WERI-Rb-1 (cell line): ENCODE results near the gene KIF3B.

Source experiments
- DNase-seq: peaks from one replicate; pipeline ENCODE4 v3.0.0-alpha.2; 2020
- H3K27ac ChIP-seq: fragments of 250-450 bp; sonication (Bioruptor Pico); 2 replicates; pipeline ENCODE4 v1.5.1; 2020; ENCODE audit warnings: mild to moderate bottlenecking, moderate library complexity
- H3K27me3 ChIP-seq: fragments of 250-450 bp; sonication (Bioruptor Pico); 2 replicates; pipeline ENCODE4 v1.5.1; 2021; ENCODE audit warnings: mild to moderate bottlenecking, low read depth, moderate library complexity; ENCODE audit not compliant: insufficient read depth, severe bottlenecking
- H3K36me3 ChIP-seq: fragments of 250-450 bp; sonication (Bioruptor Pico); 2 replicates; pipeline ENCODE4 v1.5.1; 2020; ENCODE audit warnings: mild to moderate bottlenecking, moderate library complexity
- H3K4me3 ChIP-seq: 2 replicates; pipeline ENCODE4 v1.5.1; 2011; ENCODE audit warnings: low read depth, mild to moderate bottlenecking, control low read depth, low read length
- H3K9me3 ChIP-seq: fragments of 250-450 bp; sonication (Bioruptor Pico); 2 replicates; pipeline ENCODE4 v1.5.1; 2021; ENCODE audit warnings: mild to moderate bottlenecking, moderate library complexity; ENCODE audit not compliant: severe bottlenecking
- CTCF ChIP-seq: IDR thresholded peaks from 2 replicates; pipeline ENCODE4 v1.5.1; 2011; ENCODE audit warnings: low read depth, mild to moderate bottlenecking, control low read depth, inconsistent platforms, low read length

KIF3B gene

GRCh38 chr20:32292548-32292947 is 15.1 kb downstream of the KIF3B start:
- Histone ChIP-seq H3K36me3 (no peaks in the 10 kb centered on the region), H3K9me3 (no peaks in the 10 kb centered on the region), H3K27me3 (no peaks in the 10 kb centered on the region), H3K27ac (no peak overlapping the region), H3K4me3 (no peak overlapping the region)
- DNase-seq, result no peak
- no peak for TF ChIP-seq CTCF

GRCh38 chr20:32294071-32294470 is 16.6 kb downstream of the KIF3B start:
- no peak for TF ChIP-seq CTCF
- DNase-seq, result no peak
- H3K27ac ChIP-seq, result no peak overlapping the region

GRCh38 chr20:32296412-32296811 is 19.0 kb downstream of the KIF3B start:
- H3K27me3 ChIP-seq, result no peaks in the 10 kb centered on the region
- H3K4me3 ChIP-seq, result no peak overlapping the region
- DNase-seq, result no peak
- no peak overlapping the region for H3K27ac ChIP-seq
- TF ChIP-seq CTCF, result no peak
- H3K36me3 ChIP-seq, result no peaks in the 10 kb centered on the region
- no peaks in the 10 kb centered on the region for H3K9me3 ChIP-seq

More at GRCh38 chr20:32294071-32294470, 16.6 kb downstream of the KIF3B start:
- Histone ChIP-seq H3K27me3 (no peaks in the 10 kb centered on the region), H3K4me3 (no peak overlapping the region), H3K36me3 (no peaks in the 10 kb centered on the region), H3K9me3 (no peaks in the 10 kb centered on the region)

GRCh38 chr20:32296819-32297420 is 19.5 kb downstream of the KIF3B start:
- H3K36me3 ChIP-seq, result no peaks in the 10 kb centered on the region
- H3K4me3 ChIP-seq, result no peak overlapping the region
- no peak overlapping the region for H3K27ac ChIP-seq
- no peak for TF ChIP-seq CTCF
- H3K27me3 ChIP-seq, result no peaks in the 10 kb centered on the region
- DNase-seq, result no peak
- H3K9me3 ChIP-seq, result no peaks in the 10 kb centered on the region

GRCh38 chr20:32297439-32297838 is 20.0 kb downstream of the KIF3B start:
- no peak for TF ChIP-seq CTCF
- Histone ChIP-seq H3K27me3 (no peaks in the 10 kb centered on the region), H3K36me3 (no peaks in the 10 kb centered on the region), H3K27ac (no peak overlapping the region), H3K9me3 (no peaks in the 10 kb centered on the region), H3K4me3 (no peak overlapping the region)
- DNase-seq, result no peak

- Histone ChIP-seq H3K4me3 (no peak overlapping the region), H3K9me3 (no peaks in the 10 kb centered on the region), H3K27ac (no peak overlapping the region), H3K27me3 (no peaks in the 10 kb centered on the region), H3K36me3 (no peaks in the 10 kb centered on the region)
- no peak for TF ChIP-seq CTCF
- DNase-seq, result no peak
Observed at GRCh38 chr20:32300647-32301046, 23.2 kb downstream of the KIF3B start.
